Measurements from ENCODE around the gene ATG5. TPM values are rescaled to one million over a fixed set of nuclear protein-coding genes. Genes with fewer than 3 reads are reported as not detected.

Gene ATG5
- total and polyA plus RNA-seq, 2 experiments from 2014 or later, result 31.6 to 48.2 TPM

- no peak for DNase-seq (ENCODE audit: low spot score)
- TF ChIP-seq NANOG (IDR thresholded peaks at IDR 0.05; ENCODE audit: borderline replicate concordance) (no peak), ZNF462 (CRISPR knock-in tag; IDR thresholded peaks at IDR 0.05) (no peak), EZH2phosphoT487 (IDR thresholded peaks at IDR 0.05; ENCODE audit: unreplicated experiment) (no peak), POLR2AphosphoS5 (IDR thresholded peaks at IDR 0.05; ENCODE audit: low read depth) (no peak), REST (IDR thresholded peaks at IDR 0.05; ENCODE audit: unreplicated experiment) (no peak), EZH2 (IDR thresholded peaks at IDR 0.05; ENCODE audit: low read depth, unreplicated experiment) (no peak), JUNB (IDR thresholded peaks at IDR 0.05; ENCODE audit: unreplicated experiment) (no peak)
- H3K27me3 ChIP-seq (ENCODE audit: insufficient read depth), result no peaks in the 10 kb centered on the region
- no peaks in the 10 kb centered on the region for H3K4me1 Mint-ChIP-seq
- peaks cover 77% of the 10 kb centered on the region for H3K79me2 ChIP-seq (replicated peaks; ENCODE audit: insufficient read depth)
- no peak overlapping the region for H2AFZ ChIP-seq
- H3K27me3 Mint-ChIP-seq (ENCODE audit: insufficient read depth, low read depth, poor library complexity), result no peaks in the 10 kb centered on the region
- H3K4me3 Mint-ChIP-seq, result no peak overlapping the region
- H3F3A ChIP-seq (replicated peaks; ENCODE audit: low read depth), result no peaks in the 10 kb centered on the region
- no peak overlapping the region for H3K4me2 ChIP-seq
- no peak overlapping the region for H3K27ac Mint-ChIP-seq
- H3K4me3 ChIP-seq, result no peak overlapping the region
- H3K4me1 ChIP-seq (ENCODE audit: insufficient read depth), result no peaks in the 10 kb centered on the region
- H4K20me1 ChIP-seq (replicated peaks; ENCODE audit: insufficient read depth), result peaks cover 8% of the 10 kb centered on the region
- H3K9me3 Mint-ChIP-seq, result no peaks in the 10 kb centered on the region
- ATAC-seq, result no peak
- H3K36me3 Mint-ChIP-seq (ENCODE audit: low read depth), result peaks cover 2% of the 10 kb centered on the region; the same call in 1 of the 3 replicates
- no peak overlapping the region for H3K27ac ChIP-seq (ENCODE audit: low read depth)
- no peaks in the 10 kb centered on the region for H3K36me3 ChIP-seq (ENCODE audit: insufficient read depth)
- no peaks in the 10 kb centered on the region for H3K9me2 ChIP-seq (ENCODE audit: insufficient read depth)
Observed at GRCh38 chr6:106300020-106300780, 25.4 kb downstream of the ATG5 start.
